Skin of body (tissue), 2 donors: ENCODE results near the gene MIER1. TPM values are rescaled to one million over a fixed set of nuclear protein-coding genes. Genes with fewer than 3 reads are reported as not detected.

Experiments used
- DNase-seq: peaks from one replicate; lab custom pipeline; 2025; lab: John Stamatoyannopoulos, UW
- total RNA-seq: library from RNA; depleted of rRNA; stranded (reverse); fragments of >200 nt; gene quantifications from one replicate; pipeline ENCODE4 v1.2.3, GENCODE V29; 2014

The MIER1 gene
- total RNA-seq, 1 donor from 2014 or later, result 29.1 TPM

GRCh38 chr1:66996018-66996682, 71.4 kb downstream of the MIER1 start:
- DNase-seq, result peak; percentile 18

DNA sequence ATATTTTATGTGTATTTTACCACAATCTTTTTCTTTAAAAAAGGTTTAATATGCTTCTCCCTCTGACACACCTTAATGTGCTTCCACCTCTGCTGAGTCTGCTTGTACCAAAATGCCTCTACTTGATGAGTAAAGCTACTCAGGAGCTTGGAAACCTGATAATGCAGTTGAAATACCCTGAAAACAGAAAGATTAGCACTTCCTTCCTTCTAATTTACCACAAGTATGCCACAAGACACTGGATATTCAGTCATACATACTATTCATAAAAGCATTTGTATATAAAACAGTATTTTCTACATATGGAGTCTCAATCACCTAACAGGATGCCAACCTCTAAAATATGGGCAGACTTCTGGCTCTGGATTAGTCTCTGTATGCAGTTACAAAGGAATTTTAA, 74.2 kb downstream of the MIER1 start:
- DNase-seq, result no peak

- no peak for DNase-seq
Observed at GRCh38 chr1:66999640-67000400, 75.0 kb downstream of the MIER1 start.

DNA sequence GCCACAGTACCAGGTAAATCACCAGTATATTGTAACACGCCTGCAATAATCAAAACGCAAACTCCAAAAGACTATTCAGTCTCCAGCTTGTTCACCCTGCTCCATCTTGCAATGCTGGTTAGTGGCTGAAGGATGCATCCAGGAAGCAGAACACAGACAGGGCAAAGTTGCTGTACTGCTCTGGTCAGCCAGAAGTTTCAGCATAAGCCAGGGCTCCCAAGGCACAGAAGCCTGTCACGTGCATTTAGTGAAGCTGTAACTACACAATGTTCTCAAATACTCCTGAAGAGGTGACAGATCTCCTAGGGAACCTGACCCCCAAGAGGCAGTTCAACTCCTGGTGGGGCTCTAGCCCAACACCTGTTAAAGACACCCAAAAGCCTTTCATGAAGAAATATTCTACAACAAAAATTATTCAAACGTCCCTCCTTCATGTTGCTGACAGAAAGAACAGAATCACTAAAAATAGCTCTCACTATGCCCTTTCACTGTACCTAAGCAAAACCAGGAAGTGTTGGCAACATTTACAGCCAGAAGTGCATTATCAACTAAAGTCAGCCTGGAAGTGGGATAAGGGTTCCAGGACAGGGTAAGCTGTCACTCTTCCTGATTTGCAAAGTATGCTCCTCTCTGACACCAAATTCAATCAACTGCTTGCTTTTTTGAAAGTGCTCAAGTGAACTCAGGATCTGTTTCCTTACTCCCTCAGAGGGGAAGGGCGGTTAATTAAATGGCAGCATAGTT, 77.1 kb downstream of the MIER1 start:
- DNase-seq, result no peak

- no peak for DNase-seq
Observed at GRCh38 chr1:67004176-67004575, 79.4 kb downstream of the MIER1 start.

DNA sequence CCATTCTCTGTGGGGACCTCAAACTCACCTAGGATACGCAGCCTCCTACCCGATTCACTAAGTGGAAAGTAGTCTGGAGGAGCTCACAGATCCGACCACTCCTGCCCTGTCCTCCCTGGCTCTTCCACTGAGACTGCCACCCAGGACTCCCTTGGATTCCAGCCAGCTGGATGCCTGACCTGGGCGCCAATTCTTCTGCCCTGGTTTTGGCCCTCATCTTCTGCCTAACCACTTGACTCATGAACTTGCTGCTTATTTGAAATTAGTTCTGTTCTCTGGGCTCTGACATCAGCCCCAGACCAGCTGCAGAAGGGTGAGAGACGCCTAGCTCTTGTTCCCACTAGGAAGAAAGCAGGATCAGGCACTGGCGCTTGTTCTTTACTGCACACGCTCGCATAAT, 80.3 kb downstream of the MIER1 start:
- DNase-seq, result no peak

DNA sequence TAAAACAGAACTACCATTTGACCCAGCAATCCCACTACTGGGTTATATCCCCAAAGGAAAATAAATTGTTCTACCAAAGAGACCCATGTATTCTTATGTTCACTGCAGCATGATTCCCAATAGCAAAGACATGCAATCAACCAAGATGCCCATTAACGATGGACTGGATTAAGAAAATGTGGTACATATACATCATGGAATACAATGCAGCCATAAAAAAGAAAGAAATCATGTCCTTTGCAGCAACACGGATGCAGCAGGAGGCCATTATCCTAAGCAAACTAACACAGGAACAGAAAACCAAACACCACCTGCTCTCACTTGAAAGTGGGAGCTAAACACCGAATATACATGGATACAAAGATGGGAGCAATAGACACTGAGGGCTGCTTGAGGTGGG, 85.0 kb downstream of the MIER1 start:
- no peak for DNase-seq

- no peak for DNase-seq
Observed at GRCh38 chr1:67013573-67013972, 88.8 kb downstream of the MIER1 start.

- DNase-seq, result no peak
Observed at GRCh38 chr1:67018574-67018973, 93.8 kb downstream of the MIER1 start.

- DNase-seq, result no peak
Observed at GRCh38 chr1:67019121-67019520, 94.3 kb downstream of the MIER1 start.

GRCh38 chr1:67019600-67020136, 94.9 kb downstream of the MIER1 start:
- DNase-seq, result peak; percentile 7

GRCh38 chr1:67020304-67020703, 95.5 kb downstream of the MIER1 start:
- DNase-seq, result no peak

DNA sequence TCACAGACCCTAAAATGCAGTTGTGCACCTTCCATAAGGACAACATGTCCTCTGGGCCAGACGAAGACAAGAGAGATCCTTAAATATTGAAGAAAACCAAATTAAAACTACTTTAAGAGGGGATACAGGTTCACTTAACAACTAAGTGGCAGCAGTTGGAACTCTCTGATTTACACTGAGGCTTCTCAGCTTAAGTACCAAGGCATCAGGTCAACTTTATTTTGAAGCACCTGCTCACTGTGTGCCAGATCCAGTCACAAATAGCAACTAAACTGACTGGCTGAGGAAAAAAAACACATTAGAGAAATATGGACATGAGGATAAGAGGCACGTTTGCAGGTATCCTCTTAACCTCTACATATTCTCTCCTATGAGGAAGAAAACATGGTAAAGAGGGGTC, 96.0 kb downstream of the MIER1 start:
- DNase-seq, result no peak

DNA sequence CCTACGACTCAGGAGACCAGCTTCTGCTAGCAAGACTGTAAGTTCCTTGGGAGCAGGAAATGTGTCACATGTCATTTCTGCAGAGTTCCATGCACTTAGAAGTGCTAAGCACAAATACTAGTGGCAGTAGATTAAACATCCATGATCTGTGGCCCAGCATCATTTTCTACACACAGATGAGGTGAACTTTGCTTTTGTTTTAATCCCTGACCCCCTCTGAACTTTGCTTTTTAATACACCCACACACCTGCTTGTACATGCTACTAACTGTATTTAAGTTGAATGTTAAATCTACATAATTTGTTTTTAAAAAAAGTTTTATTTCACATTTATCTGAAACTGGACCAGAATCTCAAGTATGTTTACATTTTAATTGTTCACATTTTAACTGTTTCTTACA, 104.7 kb downstream of the MIER1 start:
- no peak for DNase-seq

DNA sequence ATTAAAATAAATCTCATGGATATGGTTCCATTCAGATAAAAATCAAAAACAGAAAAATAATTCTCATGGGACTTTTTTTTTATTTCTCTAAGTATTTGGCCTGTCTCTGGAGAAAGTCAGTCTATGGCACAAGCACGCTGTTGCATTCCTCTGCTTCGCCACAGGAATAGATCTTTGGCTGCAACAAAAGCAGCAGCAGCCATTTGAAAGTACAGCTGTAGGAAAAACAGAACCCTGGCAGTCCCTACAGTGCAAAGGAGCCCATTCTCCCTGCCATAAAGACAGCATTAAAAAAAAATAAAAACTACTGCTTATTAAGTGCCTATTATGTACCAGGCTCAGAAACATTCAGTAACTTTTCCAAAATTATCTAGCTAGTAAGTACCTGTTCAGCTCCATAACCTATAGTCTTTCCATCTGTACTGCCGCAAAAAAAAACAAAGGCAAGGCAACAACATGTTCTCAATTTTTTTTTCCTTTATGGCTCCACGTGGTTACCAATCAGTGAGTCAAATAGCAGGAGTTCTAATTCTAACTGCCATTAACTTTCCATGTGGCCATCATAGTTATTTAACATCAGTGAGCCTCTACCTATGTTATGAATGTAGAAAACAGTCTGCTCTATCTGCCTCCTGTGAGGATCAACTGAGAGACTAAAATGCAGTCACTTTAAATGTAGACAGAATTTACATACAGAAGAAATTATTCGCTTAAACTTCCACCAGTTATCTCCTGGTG, 106.5 kb downstream of the MIER1 start:
- peak; percentile 46 for DNase-seq

DNA sequence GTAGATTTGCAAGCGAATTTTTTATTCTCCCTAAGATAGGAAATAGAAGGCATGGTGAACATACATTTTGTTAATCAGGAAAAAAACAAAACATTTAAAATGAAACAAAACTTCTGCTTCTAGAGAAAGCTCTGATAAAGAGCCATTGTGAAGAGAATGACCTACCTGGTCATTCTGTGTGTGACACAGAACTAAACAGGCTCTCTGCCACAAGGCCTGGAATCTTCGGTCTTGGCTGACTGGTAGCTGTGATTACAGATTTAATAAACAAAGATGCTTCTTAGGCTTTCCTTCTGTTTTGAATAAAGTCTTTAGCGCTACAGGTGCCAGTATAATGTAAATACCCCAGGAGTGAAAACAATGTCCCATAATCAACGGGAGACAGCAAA, 107.1 kb downstream of the MIER1 start:
- no peak for DNase-seq

Other genes with a start within 250 kb of the MIER1 start
- 4.5 TPM for gene DYNLT5, start 172.5 kb upstream of the MIER1 start, total RNA-seq
- not detected for gene INSL5, start 123.7 kb upstream of the MIER1 start, total RNA-seq
- gene DNAI4, start 134 bp upstream of the MIER1 start, total RNA-seq, result 16.2 TPM
- gene SLC35D1, start 129.2 kb downstream of the MIER1 start, total RNA-seq, result 10.5 TPM
- not detected for gene C1orf141, start 210.0 kb downstream of the MIER1 start, total RNA-seq
- not detected for gene IL23R, start 241.5 kb downstream of the MIER1 start, total RNA-seq